GM13976 (cell line): ENCODE measurements around the gene YIPF3.

Source experiments
- DNase-seq: peaks from one replicate; pipeline ENCODE4 v3.0.0; 2012; ENCODE audit warnings: low spot score
- in situ Hi-C: fragments of 300-500 bp; cut with MboI; formaldehyde crosslinking; loops from one replicate; pipeline ENCODE4 v1.12.0; 2022; ENCODE audit warnings: low sequenced_read_pairs, mixed read lengths, inconsistent platforms; ENCODE audit not compliant: unreplicated experiment
- TF ChIP-seq, protein P1 (sequence below): IDR thresholded peaks from 2 replicates; pipeline ENCODE4 v1.5.1; 2012; ENCODE audit warnings: borderline replicate concordance, mild to moderate bottlenecking; ENCODE audit not compliant: insufficient read depth; ENCODE audit errors: extremely low read depth, missing control alignments, control extremely low read depth

YIPF3 gene

DNA sequence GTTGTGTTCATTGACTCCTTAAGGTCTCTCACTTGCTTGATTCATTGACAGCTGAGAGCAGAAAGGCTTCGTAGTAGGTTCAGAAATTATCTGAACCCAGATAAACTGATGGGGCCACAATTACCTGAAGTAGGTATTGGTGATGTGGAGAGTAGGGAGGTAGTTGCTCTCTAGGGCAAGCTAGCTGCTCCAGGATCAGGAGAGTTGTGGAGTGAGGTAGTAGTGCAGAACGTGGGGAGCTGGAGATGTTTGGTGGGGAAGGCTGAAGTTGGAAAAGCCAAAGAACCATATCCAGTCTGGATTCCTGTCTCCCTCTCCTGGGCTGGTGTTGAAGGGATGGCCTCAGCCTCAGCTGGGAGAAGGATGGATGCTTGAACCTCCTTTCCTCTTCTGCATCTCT lies 23.5 kb downstream of the YIPF3 start:
- TF ChIP-seq, protein P1, sequence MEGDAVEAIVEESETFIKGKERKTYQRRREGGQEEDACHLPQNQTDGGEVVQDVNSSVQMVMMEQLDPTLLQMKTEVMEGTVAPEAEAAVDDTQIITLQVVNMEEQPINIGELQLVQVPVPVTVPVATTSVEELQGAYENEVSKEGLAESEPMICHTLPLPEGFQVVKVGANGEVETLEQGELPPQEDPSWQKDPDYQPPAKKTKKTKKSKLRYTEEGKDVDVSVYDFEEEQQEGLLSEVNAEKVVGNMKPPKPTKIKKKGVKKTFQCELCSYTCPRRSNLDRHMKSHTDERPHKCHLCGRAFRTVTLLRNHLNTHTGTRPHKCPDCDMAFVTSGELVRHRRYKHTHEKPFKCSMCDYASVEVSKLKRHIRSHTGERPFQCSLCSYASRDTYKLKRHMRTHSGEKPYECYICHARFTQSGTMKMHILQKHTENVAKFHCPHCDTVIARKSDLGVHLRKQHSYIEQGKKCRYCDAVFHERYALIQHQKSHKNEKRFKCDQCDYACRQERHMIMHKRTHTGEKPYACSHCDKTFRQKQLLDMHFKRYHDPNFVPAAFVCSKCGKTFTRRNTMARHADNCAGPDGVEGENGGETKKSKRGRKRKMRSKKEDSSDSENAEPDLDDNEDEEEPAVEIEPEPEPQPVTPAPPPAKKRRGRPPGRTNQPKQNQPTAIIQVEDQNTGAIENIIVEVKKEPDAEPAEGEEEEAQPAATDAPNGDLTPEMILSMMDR = no peak
- in situ Hi-C loops = loop anchor here (25.0 kb wide), 1 partner anchor 231 kb away; no protein-coding TSS in a partner anchor
- no peak for DNase-seq

DNA sequence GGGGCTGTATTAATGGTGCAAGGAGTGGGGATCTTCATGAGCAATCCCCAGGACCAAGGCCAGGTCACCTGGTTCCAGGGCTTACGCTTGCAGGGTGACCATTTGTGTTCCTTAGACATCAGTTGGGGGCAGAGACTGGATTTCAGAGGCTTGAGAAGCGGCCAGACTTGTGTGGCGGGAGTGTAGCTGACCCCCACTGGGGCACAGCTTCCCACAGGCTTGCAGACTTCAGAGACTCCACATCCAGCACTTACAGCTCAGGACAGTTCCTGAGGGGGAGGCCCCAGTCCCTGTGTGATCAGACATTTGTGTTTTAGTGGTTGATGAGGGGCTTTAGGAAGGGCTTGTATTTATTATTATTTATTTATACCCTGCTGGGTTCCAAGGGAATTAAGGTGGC lies 24.1 kb downstream of the YIPF3 start:
- DNase-seq = no peak
- in situ Hi-C loops = loop anchor here (25.0 kb wide), 1 partner anchor 230 kb away; no protein-coding TSS in a partner anchor
- TF ChIP-seq, protein P1 = no peak

DNA sequence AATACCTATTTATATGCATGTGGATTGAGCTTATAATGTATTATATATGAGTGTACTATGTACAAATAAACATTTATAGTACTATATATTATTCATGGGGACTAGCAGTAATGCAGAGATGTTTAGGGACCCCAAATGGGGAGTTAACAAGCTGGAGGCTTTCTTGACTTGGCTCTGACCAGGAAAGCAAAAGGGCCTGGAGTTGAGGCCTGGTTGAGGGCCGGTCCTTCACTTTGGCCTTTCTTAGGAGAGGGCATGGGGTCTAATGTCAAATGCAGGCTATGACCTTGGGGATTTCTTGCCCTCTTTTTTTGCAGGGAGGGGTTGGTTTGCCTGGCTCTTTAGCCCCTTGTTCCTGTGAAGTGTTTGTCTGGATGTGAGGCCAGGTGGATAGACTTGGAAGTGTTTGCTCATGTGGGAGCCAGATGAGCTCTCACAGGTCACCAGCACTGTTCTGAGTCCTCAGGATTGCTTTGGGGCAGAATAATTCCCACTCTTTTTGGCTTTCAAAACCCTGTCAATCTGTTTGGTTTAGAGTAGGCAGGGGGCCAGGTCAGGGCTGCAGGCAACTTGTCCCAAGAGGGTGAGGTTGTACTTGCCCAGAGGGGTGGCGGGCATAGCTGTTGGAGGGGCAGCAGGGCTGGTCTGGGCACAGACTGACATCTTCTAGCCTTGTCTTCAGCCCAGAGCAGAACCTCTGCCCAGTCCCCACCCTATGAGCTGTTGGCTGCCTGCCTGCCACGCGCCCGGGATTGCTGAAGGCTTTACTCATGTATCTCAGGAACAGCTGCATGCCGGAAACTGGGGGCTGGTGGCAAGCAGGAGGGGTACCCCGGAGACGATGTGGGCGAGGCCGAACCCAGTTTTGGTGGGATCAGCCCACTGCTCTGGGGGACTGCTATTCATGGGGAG lies 24.7 kb downstream of the YIPF3 start:
- in situ Hi-C loops = loop anchor here (25.0 kb wide), 1 partner anchor 230 kb away; no protein-coding TSS in a partner anchor
- TF ChIP-seq, protein P1 = no peak
- no peak for DNase-seq

DNA sequence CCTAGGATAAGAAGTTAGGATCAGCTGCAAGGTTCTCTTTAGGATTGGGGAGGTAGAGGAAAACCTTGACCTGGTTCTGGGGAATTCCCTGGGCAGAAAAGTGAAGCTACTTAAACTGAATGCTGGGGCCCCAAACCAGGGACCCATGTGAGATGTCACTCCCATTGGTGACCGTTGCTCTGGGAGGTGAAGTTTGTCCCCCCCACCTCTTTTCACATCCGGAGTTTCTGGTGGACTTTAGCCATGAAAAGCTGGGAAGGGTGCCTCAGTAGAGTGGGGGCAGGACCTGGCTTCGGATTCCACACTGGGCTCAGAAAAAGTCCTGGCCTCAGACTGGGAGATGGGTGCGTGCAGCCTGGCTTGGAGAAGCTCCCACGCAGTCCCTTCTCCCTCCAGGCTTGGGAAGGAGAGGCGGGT lies 26.2 kb downstream of the YIPF3 start:
- no peak for DNase-seq
- in situ Hi-C loops = loop anchor here (25.0 kb wide), 1 partner anchor 228 kb away; no protein-coding TSS in a partner anchor
- TF ChIP-seq, protein P1 = no peak

DNA sequence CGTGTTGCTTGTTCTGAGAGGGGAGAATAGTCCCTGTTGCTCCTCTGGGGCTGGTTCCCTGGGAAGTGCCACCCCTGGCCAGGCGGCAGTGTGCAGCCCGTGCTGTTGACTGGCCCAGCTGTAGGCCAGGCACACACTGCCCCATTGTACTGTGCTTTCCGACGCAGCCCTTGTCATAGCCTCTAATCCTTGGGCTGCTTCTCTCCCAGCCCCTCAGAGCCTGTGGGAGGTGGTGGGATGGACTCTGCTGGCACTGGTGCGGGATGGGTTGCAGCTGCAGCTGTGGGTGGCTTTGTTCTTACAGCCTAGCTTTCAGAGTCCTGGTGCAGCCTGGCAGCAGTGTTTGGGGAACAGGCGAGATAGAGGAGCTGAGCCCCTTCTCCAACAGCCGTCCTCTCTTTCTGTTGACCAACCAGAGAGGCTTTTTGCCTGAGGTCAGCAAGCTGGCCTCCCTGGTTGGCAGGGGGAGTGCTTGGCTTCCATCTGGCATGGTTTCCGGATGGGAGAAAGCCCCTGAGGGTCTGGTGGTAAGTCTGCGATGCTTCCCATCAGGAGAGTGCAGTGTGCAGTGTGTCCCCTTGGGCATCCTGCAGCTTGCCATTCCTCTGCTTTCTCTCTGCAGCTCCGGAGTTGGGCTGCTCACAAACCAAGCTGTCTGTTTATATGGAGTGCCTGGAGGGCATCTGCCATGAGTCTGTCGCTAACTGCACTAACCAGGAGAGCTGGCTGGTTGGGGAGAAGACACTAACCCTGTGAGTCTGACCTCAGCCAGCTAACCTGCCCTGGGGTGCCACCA lies 27.3 kb downstream of the YIPF3 start:
- in situ Hi-C loops = loop anchor here (25.0 kb wide), 1 partner anchor 227 kb away; no protein-coding TSS in a partner anchor
- no peak for DNase-seq
- TF ChIP-seq, protein P1 = no peak

DNA sequence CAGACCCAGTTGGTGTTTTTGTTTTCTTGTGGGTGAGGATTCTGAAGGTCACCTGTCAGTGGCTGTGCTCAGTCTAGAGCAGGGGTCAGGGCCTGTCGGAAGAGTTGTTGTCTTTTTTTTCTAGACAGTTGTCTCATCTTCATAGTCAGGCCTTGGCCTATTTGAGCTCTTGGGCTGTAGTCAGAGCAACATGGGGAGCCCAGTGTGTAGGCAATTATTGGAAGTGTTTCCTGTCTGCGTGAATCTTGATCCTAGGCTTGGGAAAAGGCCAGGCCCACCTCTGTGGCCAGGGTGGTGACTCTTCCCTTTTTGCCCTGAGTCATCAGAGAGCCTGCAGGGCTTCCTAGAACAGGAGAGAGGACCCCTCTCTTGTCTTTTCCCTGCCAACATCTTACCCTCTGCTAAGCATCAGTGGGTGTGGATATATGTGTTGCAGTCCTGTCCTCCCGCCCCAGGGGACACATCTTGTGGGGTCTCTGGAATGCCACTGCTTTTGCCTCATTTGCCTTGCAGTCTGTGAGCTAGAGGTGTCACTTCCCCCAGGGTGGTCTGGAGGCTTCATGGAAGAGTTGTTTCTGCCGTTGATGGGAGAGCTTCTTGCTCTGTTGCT lies 28.0 kb downstream of the YIPF3 start:
- no peak for DNase-seq
- TF ChIP-seq, protein P1 = no peak
- in situ Hi-C loops = loop anchor here (25.0 kb wide), 1 partner anchor 226 kb away; no protein-coding TSS in a partner anchor
